ENCODE measurements around the gene CYP3A5.
"Not testable (repeated sequence)": the region's sequence is repeated elsewhere in the genome, so short reads cannot be mapped to it uniquely, and the experiment has no call there.

CYP3A5 gene

GRCh38 chr7:99642027-99642426 lies 37.8 kb downstream of the CYP3A5 start:
- no peaks in the 10 kb centered on the region for H3K27me3 ChIP-seq (ENCODE audit: control insufficient read depth, insufficient read depth, low read length, poor library complexity, severe bottlenecking)
- H3K4me1 ChIP-seq (ENCODE audit: control insufficient read depth, insufficient read depth, low read length), result no peaks in the 10 kb centered on the region
- H3K9me3 ChIP-seq (ENCODE audit: control insufficient read depth, low read length), result no peaks in the 10 kb centered on the region
- H3K27ac ChIP-seq (ENCODE audit: insufficient read depth, low read depth, low read length, poor library complexity, severe bottlenecking), result no peak overlapping the region
- WGBS, 2 experiments, result 94 to 95% methylated on average over 1 of the region's 1 CpG
- no peaks in the 10 kb centered on the region for H3K36me3 ChIP-seq (ENCODE audit: control insufficient read depth, insufficient read depth, low read length)
- H3K4me3 ChIP-seq (ENCODE audit: insufficient read depth, low read depth, low read length), result no peak overlapping the region

GRCh38 chr7:99639267-99639666 lies 40.5 kb downstream of the CYP3A5 start:
- H3K4me1 ChIP-seq (ENCODE audit: control insufficient read depth, insufficient read depth, low read length), result no peaks in the 10 kb centered on the region
- H3K4me3 ChIP-seq (ENCODE audit: insufficient read depth, low read depth, low read length), result no peak overlapping the region
- no peak overlapping the region for H3K27ac ChIP-seq (ENCODE audit: insufficient read depth, low read depth, low read length, poor library complexity, severe bottlenecking)
- H3K9me3 ChIP-seq (ENCODE audit: control insufficient read depth, low read length), result no peaks in the 10 kb centered on the region
- H3K36me3 ChIP-seq (ENCODE audit: control insufficient read depth, insufficient read depth, low read length), result no peaks in the 10 kb centered on the region
- no peaks in the 10 kb centered on the region for H3K27me3 ChIP-seq (ENCODE audit: control insufficient read depth, insufficient read depth, low read length, poor library complexity, severe bottlenecking)

DNA sequence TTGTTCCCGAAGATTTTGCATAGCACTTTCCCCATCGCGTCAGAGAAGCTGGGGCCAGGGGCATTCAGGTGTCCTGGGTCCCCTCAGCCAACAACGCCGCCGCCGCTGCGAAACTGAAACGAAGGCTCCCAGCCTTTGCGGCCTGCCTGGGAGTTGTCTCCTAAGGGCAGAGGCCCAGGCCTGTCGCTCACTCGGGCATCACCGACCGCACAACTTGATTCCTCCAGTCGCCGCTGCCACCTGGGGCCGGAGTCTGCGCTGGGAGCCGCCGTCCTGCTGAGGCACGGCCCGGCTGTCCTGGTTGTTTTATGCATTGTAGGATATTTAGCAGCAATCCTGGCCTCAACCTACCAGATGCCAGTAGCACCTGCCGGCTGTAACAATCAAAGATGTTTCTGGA lies 41.1 kb downstream of the CYP3A5 start:
- H3K9me3 ChIP-seq (ENCODE audit: control insufficient read depth, low read length), result no peaks in the 10 kb centered on the region
- H3K27me3 ChIP-seq (ENCODE audit: control insufficient read depth, insufficient read depth, low read length, poor library complexity, severe bottlenecking), result no peaks in the 10 kb centered on the region
- 90% methylated on average over 23 of the region's 23 CpGs for WGBS, 2 experiments
- H3K4me3 ChIP-seq (ENCODE audit: insufficient read depth, low read depth, low read length), result no peak overlapping the region
- H3K27ac ChIP-seq (ENCODE audit: insufficient read depth, low read depth, low read length, poor library complexity, severe bottlenecking), result no peak overlapping the region
- H3K36me3 ChIP-seq (ENCODE audit: control insufficient read depth, insufficient read depth, low read length), result no peaks in the 10 kb centered on the region
- no peaks in the 10 kb centered on the region for H3K4me1 ChIP-seq (ENCODE audit: control insufficient read depth, insufficient read depth, low read length)

GRCh38 chr7:99637414-99637813 lies 42.4 kb downstream of the CYP3A5 start:
- H3K27me3 ChIP-seq (ENCODE audit: control insufficient read depth, insufficient read depth, low read length, poor library complexity, severe bottlenecking); H3K27ac ChIP-seq (ENCODE audit: insufficient read depth, low read depth, low read length, poor library complexity, severe bottlenecking); H3K4me3 ChIP-seq (ENCODE audit: insufficient read depth, low read depth, low read length); H3K36me3 ChIP-seq (ENCODE audit: control insufficient read depth, insufficient read depth, low read length); H3K9me3 ChIP-seq (ENCODE audit: control insufficient read depth, low read length); H3K4me1 ChIP-seq (ENCODE audit: control insufficient read depth, insufficient read depth, low read length): not testable (repeated sequence)
- WGBS, 2 experiments, result 89% methylated on average over 2 of the region's 2 CpGs

DNA sequence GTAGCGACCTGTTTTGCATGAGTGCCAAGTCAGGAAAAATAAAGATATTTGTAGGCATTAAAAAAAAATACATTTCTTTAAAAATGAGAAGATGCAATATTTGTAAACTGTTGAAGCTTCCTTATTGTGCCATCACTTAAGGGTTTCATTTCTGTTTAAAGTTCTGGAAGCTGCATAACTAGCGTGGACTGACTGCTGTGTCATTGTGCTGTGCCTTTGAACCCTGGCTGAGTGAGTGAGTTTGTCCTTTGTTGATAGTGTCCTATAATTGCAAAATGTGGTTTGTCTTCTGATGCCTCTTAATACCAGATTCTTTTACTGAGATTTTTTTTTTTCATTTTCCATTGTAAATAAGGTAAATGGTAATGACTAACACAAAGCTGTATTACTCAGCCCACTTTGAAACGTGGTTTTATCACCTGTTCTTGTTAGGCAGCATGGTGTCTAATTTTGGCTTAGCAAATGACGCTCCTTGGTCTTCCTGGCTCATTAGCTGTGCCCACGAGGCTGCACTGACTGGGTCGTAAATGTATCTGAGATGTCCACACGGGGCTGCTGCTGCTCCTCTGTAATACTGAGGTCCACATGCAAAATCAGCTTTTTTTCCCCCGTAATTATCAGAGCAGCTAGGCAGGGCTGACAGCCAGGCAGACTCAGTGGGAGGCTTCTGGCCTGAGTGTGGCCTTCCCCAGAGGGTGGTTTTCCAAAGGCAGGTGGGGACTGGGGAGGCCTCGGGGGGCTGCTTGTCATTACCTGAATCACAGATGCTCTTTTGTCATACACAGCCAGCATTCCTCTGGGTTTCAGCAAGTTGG lies 48.3 kb downstream of the CYP3A5 start:
- no peak overlapping the region for H3K27ac ChIP-seq (ENCODE audit: insufficient read depth, low read depth, low read length, poor library complexity, severe bottlenecking)
- H3K9me3 ChIP-seq (ENCODE audit: control insufficient read depth, low read length), result no peaks in the 10 kb centered on the region
- H3K27me3 ChIP-seq (ENCODE audit: control insufficient read depth, insufficient read depth, low read length, poor library complexity, severe bottlenecking), result no peaks in the 10 kb centered on the region
- WGBS, 2 experiments, result 32 to 46% methylated on average over 9 of the region's 9 CpGs
- no peak overlapping the region for H3K4me3 ChIP-seq (ENCODE audit: insufficient read depth, low read depth, low read length)
- H3K4me1 ChIP-seq (ENCODE audit: control insufficient read depth, insufficient read depth, low read length), result no peaks in the 10 kb centered on the region
- H3K36me3 ChIP-seq (ENCODE audit: control insufficient read depth, insufficient read depth, low read length), result peaks cover 17% of the 10 kb centered on the region

DNA sequence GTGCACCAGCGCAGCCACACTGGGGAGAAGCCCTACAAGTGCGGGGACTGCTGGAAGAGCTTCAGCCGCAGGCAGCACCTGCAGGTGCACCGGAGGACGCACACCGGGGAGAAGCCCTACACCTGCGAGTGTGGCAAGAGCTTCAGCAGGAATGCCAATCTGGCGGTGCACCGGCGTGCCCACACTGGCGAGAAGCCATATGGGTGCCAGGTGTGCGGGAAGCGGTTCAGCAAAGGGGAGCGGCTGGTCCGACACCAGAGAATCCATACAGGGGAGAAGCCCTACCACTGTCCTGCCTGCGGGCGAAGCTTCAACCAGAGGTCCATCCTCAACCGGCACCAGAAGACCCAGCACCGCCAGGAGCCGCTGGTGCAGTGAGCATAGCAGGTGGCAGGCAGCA lies 50.2 kb downstream of the CYP3A5 start:
- Histone ChIP-seq H3K9me3 (ENCODE audit: control insufficient read depth, low read length) (no peaks in the 10 kb centered on the region), H3K36me3 (ENCODE audit: control insufficient read depth, insufficient read depth, low read length) (peaks cover 27% of the 10 kb centered on the region), H3K27me3 (ENCODE audit: control insufficient read depth, insufficient read depth, low read length, poor library complexity, severe bottlenecking) (no peaks in the 10 kb centered on the region), H3K4me1 (ENCODE audit: control insufficient read depth, insufficient read depth, low read length) (no peaks in the 10 kb centered on the region), H3K4me3 (ENCODE audit: insufficient read depth, low read depth, low read length) (no peak overlapping the region), H3K27ac (ENCODE audit: insufficient read depth, low read depth, low read length, poor library complexity, severe bottlenecking) (no peak overlapping the region)
- WGBS, 2 experiments, result 95 to 96% methylated on average over 20 of the region's 20 CpGs

GRCh38 chr7:99628471-99629465 lies 51.0 kb downstream of the CYP3A5 start:
- Histone ChIP-seq H3K4me1 (ENCODE audit: control insufficient read depth, insufficient read depth, low read length) (no peaks in the 10 kb centered on the region), H3K4me3 (ENCODE audit: insufficient read depth, low read depth, low read length) (no peak overlapping the region), H3K27ac (ENCODE audit: insufficient read depth, low read depth, low read length, poor library complexity, severe bottlenecking) (peak overlapping the region; percentile 6), H3K27me3 (ENCODE audit: control insufficient read depth, insufficient read depth, low read length, poor library complexity, severe bottlenecking) (no peaks in the 10 kb centered on the region), H3K9me3 (ENCODE audit: control insufficient read depth, low read length) (no peaks in the 10 kb centered on the region), H3K36me3 (ENCODE audit: control insufficient read depth, insufficient read depth, low read length) (peaks cover 27% of the 10 kb centered on the region)
- 53% methylated on average over 14 of the region's 14 CpGs for WGBS, 2 experiments

DNA sequence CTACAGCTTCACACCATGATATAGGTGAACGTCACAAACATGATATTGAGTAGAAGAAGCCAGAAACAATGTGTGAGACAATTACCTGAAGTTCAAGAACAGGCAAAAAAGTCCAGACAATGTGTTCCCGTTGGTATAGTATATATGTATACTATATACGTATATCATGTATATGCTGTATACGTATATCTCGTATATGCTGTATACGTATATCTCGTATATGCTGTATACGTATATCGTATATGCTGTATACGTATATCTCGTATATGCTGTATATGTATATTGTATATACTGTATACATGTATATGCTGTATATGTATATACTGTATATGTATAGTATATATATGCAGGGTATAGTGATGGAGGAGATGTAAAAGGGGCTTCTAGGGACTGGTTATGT lies 52.3 kb downstream of the CYP3A5 start:
- peaks cover 32% of the 10 kb centered on the region for H3K36me3 ChIP-seq (ENCODE audit: control insufficient read depth, insufficient read depth, low read length)

GRCh38 chr7:99626661-99627060 lies 53.1 kb downstream of the CYP3A5 start:
- Histone ChIP-seq H3K27ac (ENCODE audit: insufficient read depth, low read depth, low read length, poor library complexity, severe bottlenecking) (no peak overlapping the region), H3K9me3 (ENCODE audit: control insufficient read depth, low read length) (no peaks in the 10 kb centered on the region), H3K27me3 (ENCODE audit: control insufficient read depth, insufficient read depth, low read length, poor library complexity, severe bottlenecking) (no peaks in the 10 kb centered on the region), H3K36me3 (ENCODE audit: control insufficient read depth, insufficient read depth, low read length) (peaks cover 35% of the 10 kb centered on the region), H3K4me3 (ENCODE audit: insufficient read depth, low read depth, low read length) (no peak overlapping the region), H3K4me1 (ENCODE audit: control insufficient read depth, insufficient read depth, low read length) (no peaks in the 10 kb centered on the region)
- 85 to 89% methylated on average over 1 of the region's 1 CpG for WGBS, 2 experiments

More for the DNA sequence above, 52.3 kb downstream of the CYP3A5 start:
- Histone ChIP-seq H3K9me3 (ENCODE audit: control insufficient read depth, low read length) (no peaks in the 10 kb centered on the region), H3K4me1 (ENCODE audit: control insufficient read depth, insufficient read depth, low read length) (no peaks in the 10 kb centered on the region), H3K27ac (ENCODE audit: insufficient read depth, low read depth, low read length, poor library complexity, severe bottlenecking) (no peak overlapping the region), H3K27me3 (ENCODE audit: control insufficient read depth, insufficient read depth, low read length, poor library complexity, severe bottlenecking) (no peaks in the 10 kb centered on the region), H3K4me3 (ENCODE audit: insufficient read depth, low read depth, low read length) (no peak overlapping the region)
- 94 to 98% methylated on average over 10 to 11 of the region's 11 CpGs for WGBS, 2 experiments

DNA sequence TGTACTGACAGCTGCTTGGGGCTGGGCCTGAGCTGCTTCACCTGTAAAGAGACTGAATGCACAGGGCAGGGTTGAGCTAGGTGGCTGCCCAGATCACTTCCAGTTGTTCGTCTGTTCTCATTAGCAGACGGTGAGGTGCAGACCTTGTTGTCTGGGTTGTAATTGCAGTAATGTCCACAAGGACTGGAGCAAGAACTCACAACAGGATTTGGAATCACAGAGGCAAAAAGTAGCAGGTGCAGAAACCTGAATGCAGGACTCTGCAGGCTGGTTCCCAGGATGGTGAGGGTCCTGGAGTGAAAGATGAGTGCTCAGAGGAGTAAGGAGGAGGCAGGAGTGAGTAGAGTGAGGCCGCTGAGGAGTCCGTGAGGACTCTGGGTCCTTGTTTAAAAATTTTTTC lies 53.8 kb downstream of the CYP3A5 start:
- 92% methylated on average over 4 of the region's 4 CpGs for WGBS, 2 experiments
- H3K9me3 ChIP-seq (ENCODE audit: control insufficient read depth, low read length), result no peaks in the 10 kb centered on the region
- H3K4me1 ChIP-seq (ENCODE audit: control insufficient read depth, insufficient read depth, low read length), result no peaks in the 10 kb centered on the region
- H3K27ac ChIP-seq (ENCODE audit: insufficient read depth, low read depth, low read length, poor library complexity, severe bottlenecking), result no peak overlapping the region
- H3K36me3 ChIP-seq (ENCODE audit: control insufficient read depth, insufficient read depth, low read length), result peaks cover 40% of the 10 kb centered on the region
- H3K27me3 ChIP-seq (ENCODE audit: control insufficient read depth, insufficient read depth, low read length, poor library complexity, severe bottlenecking), result no peaks in the 10 kb centered on the region
- H3K4me3 ChIP-seq (ENCODE audit: insufficient read depth, low read depth, low read length), result no peak overlapping the region

All from ectodermal cell (in vitro differentiated cells).